GM21381 (cell line): ENCODE data around the gene PLAAT3.
"Not testable (repeated sequence)": the region's sequence is repeated elsewhere in the genome, so short reads cannot be mapped to it uniquely, and the experiment has no call there.

ENCODE experiments used
- ATAC-seq: cut with Tn5 transposase; IDR thresholded peaks from one replicate; pipeline ENCODE4 v1.9.1; 2021; ENCODE audit warnings: mild to moderate bottlenecking, moderate library complexity; ENCODE audit not compliant: unreplicated experiment

PLAAT3 gene

DNA sequence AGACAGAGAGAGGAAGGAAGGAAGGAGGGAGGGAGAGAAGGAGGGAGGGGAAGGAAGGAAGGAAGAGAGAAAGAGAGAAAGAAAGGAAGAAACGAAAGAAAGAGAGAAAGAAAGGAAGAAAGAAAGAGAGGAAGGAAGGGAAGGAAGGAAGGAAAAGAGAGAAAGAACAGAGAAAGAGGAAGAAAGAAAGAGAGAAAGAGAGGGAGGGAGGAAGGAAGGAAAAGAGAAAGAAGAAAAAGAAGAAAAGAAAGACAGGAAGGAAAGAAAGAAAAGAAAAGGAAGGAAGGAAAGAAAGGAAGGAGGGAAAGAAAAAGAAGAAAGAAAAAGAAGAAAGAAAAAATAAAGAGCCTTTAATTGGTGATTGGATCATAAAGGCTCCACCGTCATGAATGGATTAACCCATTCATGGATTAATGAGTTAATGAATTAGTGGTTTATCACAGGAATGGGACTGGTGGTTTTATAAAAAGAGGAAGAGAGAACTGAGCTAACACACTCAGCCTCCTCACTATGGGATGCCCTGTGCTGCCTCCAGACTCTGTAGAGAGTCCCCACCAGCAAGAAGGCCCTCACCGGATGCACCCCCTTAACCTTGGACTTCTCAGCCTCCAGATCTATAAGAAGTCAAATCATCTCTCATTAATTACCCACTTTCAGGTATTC, 42.1 kb downstream of the PLAAT3 start:
- ATAC-seq = no peak

DNA sequence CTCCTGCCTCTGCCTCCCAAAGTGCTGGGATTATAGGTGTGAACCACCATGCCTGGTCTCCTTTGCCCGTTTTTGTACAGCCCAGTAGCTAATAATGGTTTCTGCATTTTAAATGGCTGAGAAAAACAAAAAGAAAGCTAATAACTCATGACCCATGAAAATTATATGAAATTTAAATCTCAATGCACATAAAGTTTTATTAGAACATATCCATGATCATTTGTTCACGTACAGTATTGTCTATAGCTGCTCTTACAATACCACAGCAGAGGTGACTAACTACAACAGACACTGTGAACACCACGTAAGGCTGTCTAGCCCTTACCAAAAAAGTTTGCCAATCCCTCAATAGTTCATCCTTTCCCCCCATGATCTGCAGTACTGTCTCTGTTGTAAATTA, 44.7 kb downstream of the PLAAT3 start:
- ATAC-seq = no peak

DNA sequence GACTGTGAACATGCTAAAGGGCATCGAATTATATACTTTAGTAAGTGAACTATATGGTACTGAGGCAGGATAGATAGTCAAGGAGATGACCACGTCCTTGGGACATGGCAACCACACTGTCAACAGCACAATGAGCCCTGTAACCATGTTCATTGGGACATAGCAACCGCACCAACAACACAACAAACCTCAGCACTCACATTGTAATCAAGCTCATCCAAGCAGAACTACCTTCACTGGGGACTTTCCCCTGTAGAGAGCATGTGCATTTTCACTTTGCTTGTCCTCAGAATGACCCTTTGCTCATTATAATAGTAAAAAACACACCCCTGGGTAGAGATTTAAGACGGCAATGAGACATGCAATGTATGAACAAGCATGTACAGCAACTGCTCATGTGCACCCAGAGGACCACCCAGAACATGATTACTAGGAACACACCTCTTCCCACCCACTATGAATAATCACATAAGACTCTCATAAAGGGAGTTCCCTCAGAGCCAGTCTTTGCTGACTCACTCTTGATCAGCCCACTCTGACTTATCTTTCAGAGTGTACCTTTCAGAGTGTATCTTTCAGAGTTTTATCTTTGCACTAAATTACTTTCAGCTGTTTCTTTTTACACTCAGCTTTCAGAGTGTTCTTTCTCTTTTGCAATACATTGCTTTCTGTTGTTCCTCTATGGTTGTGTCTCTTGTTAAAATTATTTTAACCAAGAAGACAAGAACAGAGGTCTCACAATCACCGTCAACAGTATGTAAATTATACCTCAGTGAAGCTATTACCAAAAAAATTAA, 47.0 kb downstream of the PLAAT3 start:
- peak; percentile 69 for ATAC-seq

DNA sequence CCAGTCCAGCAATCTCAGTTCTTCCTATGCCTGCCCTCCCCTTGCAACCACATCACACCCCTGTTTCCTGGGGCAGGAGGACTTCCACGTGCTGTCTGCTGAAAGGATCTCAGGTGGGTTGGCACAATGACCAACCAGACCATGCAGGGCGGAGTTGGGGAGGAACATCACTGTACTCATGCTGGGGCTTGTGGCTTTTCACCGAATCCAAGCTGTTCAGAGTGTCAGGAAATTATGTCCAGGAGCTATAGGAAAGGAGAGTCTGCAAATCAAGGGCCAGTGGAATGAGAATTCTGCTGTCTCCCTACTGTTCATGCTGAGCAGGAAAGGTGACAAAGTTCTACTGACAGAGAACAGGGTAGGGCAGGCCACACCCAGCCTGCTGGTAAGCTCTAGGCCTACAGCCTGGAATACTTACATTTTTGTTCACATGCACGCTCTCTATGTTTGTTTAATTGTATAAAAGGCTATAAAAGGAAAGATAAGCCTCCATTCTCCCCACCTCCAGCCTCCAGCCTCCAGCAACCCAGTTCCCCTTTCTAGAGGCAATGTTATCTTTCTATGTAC, 49.4 kb downstream of the PLAAT3 start:
- no peak for ATAC-seq

DNA sequence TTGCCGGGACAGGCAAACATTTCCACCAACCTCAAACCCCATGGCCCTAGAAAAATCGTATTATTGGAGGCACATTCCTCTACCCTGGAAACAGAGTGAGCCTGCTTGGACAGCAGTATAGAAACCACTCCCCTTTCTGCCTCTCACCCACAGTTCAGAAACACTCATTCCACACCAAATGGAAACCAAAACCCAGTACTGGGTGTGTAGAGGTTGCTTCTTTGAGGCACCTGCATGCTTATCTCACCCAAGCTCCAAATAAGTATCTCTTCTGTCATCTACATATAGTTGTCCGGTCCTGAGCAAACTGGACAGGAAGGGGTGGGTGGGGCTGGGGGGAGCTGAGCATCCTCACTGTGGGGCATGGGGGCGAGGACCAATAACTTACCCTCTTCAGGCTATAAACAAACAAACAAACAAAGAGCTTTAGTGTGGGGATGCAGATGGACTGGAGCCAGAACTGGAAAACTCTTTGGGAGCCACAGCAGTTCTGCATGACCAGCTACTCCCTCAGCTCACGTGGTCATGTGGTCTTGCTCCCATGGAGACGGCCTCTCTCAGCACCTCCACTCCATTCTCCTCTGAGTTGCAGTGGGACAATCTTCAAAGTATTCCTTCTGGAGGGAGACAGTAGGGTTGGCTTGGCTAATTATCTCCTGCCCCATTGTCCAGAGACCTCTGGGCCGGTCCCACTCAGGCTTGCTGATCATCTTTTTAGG, 50.0 kb downstream of the PLAAT3 start:
- ATAC-seq = peak; percentile 67

DNA sequence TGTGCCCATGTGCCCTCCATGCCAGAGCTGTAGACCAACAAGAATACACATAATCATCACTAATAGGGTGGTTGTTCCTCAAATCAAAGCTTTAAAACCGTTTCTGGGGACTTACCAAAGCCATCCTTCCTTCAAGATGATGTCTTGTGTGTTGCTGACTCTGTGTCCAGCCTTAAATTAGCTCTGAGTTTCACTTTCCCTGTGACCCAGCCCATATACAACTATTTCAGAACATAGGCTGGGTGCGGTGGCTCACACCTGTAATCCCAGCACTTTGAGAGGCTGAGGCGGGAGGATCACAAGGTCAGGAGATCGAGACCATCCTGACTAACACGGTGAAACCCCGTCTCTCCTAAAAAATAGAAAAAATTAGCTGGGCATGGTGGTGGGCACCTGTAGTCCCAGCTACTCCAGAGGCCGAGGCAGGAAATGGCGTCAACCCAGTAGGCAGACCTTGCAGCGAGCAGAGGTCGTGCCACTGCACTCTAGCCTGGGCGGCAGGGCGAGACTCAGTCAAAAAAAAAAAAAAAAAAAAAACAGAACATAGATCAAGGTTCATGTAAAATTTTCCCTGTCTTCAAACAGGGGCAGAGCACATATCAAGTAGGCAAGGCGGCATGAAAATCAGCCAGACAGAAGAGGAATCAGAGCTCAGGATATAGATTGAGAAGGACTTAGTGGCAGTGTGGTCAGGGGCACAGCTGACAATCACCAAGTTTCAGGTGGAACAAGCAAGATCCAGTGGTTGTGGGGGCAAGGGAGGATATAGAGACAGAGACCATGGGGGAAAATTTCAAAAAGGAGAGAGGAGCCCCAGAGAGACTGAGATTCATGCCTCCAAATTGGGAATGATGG, 50.8 kb downstream of the PLAAT3 start, which contains the start of gene PLAAT2:
TSS of gene PLAAT2 (minus strand) at position 179 of the 855 bp plus-strand sequence. CDS start at position 124, 55 bp downstream.
- no peak for ATAC-seq

DNA sequence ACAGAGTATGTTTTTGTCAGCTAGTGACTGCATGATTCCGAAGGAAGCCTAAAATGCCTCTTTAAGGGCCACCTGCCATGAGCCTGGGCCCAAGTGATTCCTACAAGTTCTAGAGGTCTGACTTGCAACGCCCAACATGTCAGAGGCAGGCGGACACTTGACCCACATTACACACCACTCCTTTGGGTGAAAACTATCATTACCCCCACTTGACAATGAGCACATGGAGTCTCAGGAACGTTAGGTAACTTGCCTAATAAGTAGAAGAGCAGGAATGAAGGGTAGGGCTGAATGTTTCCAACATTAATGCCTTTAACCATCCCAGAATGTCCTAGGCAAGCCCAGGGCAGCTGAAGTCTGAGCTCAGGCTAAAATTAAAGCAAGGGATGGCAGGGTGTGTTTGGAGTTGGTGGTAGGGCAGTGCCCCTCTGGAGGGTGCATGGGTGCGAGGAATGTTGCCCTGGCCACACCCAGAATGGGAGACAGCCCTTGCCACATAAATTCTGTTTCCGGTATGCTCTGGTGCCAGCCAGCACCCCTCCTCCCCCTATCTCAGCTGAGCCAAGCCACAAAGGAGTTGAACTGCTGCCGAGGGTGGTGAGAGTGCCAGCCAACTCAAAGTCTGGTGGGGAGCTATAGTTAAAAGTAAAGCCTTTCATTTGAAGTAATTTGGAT, 53.6 kb downstream of the PLAAT3 start:
- ATAC-seq = no peak

DNA sequence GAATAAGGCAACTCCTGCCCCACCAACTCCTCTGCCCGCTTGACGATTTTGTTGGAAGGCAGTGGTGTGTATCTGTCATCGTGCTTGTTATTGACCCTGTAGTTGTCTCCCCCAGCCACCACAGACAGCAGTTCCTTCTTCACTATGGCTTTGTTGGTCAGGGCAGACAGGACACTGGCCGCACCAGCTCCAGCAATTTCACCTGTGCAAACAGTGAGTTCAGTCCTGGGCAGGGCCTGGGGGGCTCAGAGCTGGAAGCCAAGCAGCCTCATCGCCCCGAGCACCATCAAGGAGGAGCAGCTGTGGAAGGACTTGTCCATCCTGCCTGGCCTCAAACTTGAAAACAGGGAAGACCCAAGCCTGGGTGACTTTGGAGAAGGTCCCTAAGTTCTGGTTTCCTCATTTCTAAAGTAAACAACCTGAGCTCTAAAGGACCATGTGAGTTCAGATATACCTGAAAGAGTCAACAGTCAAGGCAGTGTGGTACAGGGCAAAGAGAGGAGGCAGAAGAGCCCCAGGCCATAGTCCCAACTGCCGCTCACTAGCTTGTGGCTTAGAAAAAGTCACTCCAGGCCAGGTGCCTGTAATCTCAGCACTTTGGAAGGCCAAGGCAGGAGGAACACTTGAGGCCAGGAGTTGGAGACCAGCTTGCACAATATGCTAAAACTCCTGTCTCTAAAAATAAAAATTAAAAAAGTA, 55.6 kb downstream of the PLAAT3 start:
- ATAC-seq = no peak

DNA sequence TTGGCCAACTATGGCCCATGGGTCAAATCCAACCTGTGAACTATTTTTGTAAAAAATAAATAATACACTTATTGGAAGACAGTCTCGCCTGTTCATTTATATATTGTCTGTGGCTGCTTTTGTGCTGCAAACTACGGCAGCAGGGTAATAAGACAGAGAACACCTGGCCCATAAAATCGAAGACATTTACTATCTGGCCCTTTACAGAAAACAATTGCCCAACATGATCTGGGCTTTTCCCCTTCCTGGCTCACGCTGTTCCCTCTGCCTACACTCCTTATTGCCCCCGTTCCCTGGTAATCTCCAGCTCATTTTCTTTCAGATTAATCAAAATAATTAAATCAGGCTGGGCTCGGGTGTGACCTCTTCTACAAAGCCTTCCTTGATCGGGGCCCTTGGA, 56.7 kb downstream of the PLAAT3 start:
- ATAC-seq = no peak

DNA sequence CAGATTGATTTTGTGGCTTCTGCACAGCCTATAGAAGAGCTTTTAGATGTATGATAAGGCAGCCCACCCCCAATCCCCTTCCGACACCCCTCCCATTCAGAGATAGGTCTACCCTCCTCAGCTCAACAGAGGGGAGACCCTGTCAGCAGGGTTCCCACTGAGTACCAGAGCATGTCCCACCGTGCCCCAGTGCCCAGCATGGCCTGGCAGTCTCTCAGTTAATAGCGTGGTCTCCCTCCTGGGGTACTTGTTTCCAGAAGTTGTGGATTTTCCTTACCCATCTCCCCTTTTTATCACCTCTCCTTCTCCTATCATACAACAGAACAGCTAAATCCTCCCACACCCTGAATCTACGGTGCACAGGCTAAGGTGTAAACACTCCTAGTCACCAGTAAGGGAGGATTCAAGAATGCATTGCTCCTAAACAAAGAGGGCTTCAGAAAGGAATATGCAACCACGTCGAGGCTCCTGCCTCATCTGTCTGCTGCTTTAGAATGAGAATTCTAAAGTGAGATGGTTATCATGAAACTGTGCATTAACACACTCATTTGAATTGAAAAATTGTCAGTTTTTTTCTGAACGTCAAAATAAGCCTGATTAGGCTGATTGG, 57.7 kb downstream of the PLAAT3 start:
- no peak for ATAC-seq

DNA sequence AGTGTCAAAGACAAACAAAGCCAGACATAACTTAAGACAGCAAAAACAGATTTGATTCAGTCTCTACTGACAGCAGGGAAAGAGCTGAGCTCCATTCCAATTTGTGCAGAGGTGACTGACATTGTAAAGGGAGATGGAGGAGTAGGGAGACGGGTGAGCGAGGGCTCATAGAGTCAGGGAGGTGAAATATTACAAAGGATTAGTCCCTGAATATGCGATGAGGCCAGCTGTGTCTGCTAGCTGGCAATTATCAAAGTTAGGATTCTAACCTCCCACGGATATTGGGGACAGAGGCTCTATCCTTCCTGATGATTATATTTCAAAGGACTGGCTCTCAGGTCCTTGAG, 59.4 kb downstream of the PLAAT3 start:
- no peak for ATAC-seq

DNA sequence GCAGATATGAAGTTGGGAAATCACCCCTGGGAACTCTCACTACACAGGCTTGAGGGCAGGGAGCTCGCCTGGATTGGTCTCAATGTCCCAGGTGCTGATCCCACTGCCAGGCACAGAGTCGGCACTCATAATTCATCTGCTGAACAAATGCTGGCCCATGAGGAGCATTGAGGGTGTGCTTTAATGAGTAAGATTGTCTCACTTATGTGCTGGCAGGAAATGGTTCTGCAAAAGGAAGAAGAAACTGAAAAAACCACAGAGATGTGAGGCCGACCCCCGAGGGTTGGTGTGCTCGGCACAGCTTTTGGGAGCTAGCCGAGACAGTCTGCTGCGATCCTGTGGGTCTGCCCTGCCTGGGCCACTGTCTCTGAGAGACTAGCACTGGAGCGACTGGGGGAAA, 60.5 kb downstream of the PLAAT3 start:
- no peak for ATAC-seq

DNA sequence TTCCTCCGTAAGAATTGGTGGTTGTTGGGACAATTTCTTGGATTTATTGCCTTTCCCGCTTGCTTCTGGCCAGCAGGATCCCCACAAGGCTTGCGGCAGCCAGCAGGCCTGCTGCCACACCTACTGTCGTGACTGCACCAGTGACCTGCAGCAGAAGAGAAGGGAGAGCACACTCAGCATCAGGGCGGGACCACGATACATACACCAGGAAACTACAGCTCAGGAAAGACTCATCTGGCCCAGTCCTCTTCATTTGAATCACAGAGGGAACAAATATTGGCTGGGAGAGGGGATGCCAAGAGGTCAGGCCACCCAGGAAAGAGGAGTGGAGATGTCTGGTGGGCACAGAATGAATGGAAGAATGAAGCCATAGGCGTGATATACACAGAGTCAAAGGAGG, 61.3 kb downstream of the PLAAT3 start:
- ATAC-seq = no peak

DNA sequence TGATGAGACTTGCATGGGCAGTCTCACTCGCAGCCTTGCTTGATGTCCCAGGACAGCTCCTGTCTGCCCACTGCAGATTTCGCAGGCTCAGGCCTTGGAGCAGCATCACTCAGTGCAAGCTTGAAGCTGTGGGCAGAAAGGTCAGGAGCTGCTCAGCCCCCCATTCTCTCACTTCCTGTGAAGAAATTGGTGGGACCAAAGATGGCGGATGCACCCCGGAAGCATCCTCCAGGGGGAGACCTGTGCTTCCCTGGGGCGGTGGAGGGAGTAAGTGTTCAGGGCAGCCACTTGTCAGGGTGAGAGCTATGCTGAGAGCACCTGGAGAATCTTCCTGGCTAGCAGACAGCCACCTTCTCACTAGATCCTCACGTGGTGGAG, 62.4 kb downstream of the PLAAT3 start:
- no peak for ATAC-seq

DNA sequence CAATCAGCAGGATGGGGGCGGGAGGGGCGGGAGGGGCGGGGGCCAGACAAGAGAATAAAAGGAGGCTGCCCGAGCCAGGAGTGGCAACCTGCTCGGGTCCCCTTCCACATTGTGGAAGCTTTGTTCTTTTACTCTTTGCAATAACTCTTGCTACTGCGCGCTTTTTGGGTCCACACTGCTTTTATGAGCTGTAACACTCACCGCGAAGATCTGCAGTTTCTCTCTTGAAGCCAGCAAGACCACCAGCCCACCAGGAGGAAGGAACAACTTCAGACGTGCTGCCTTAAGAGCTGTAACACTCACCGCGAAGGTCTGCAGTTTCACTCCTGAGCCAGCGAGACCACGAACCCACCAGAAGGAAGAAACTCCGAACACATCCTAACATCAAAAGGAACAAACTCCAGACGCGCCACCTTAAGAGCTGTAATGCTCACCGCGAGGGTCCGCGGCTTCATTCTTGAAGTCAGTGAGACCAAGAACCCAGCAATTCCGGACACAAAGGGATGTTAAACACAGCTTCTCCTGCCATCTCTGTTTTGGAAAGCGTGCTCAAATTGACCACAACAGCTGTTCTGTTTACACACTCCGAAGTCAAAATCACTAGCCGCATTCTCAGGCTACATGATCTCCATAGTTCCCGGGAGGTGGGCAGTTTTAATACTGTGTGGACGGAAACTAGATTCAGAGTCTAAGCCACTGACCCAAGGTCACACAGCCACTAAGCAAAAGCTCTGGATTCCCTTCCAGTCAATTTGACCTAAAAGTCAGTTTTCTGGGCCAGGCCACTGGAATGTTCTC, 62.9 kb downstream of the PLAAT3 start:
- no peak for ATAC-seq

DNA sequence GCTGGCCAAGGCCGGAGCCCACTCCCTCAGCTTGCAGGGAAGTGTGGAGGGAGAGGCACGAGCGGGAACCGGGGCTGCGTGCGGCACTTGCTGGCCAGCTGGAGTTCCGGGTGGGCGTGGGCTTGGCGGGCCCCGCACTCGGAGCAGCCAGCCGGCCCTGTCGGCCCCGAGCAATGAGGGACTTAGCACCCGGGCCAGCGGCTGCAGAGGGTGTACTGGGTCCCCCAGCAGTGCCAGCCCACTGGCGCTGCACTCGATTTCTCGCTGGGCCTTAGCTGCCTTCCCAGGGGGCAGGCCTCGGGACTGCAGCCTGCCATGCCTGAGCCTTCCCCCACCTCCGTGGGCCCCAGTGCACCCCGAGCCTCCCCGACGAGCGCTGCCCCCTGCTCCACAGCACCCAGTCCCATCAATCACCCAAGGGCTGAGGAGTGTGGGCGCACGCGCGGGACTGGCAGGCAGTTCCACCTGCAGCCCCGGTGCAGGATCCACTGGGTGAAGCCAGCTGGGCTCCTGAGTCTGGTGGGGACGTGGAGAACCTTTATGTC, 64.0 kb downstream of the PLAAT3 start:
- ATAC-seq = not testable (repeated sequence)

DNA sequence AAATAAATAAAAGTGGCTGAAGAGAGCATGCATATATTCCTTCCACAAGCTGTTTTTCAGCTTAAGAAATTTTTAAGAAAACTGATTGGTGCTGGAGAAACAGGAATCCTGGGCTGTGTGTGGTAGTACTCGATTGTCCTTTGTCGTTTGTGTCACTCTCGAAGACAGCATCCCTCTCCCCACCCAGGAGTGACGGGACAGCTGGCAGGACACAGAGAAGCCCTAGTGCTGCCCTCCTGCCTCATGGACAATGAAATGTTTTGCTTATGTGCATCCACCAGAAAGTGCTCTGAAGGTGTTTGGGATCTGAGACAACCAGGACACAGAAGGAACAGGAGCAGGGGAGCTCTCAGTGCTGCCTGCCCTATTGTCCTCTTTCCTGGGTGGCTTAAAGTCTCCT, 64.8 kb downstream of the PLAAT3 start:
- ATAC-seq = no peak

DNA sequence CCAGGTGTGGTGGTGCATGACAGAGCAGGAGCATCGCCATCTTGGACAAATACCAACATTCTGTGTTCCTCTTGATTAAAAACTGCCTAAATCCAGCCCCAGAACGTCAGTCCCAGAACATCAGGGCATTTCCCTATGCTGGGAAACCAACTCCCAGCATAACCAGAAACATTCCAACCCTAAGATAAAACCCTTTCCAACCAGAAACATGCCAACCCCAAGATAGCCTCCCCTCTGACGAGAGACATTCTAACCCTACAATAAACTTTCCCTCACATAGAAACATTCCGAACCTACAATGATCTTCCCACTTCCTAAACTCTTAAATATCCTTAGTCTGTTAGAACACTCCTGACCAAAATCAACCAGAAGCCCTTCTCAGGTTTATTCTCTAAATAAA, 66.1 kb downstream of the PLAAT3 start:
- no peak for ATAC-seq
